Activated naive CD4-positive, alpha-beta T cell (primary cell): Measurements from ENCODE around the gene ITK.

Experiments used
- DNase-seq, 4 experiments: peaks; one replicate each; lab custom pipeline; 2025; lab: John Stamatoyannopoulos, UW

The ITK gene

GRCh38 chr5:157180374-157181264 lies at the start of gene ITK:
TSS of gene ITK (plus strand) at chr5:157180840. CDS start at chr5:157180978, 138 bp downstream.
- no peak for DNase-seq

- no peak for DNase-seq
Observed at GRCh38 chr5:157130925-157131324, 49.7 kb upstream of the ITK start.

DNA sequence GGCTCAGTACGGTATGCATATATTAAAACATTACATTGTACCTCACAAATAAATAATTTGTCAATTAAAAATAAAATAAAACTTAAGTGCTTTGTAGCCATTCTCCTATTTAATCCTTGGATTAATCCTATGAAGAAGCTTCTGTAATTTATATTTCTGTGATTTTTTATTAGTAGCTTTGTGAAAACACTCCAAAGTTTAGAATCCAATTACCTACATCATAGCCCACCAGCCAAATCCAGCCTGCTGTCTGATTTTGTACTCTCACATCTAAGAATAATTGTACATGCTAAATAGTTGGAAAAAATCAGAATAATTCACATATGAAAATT lies 48.4 kb upstream of the ITK start:
- DNase-seq, result no peak

- no peak for DNase-seq
Observed at GRCh38 chr5:157137691-157138090, 42.9 kb upstream of the ITK start.

DNA sequence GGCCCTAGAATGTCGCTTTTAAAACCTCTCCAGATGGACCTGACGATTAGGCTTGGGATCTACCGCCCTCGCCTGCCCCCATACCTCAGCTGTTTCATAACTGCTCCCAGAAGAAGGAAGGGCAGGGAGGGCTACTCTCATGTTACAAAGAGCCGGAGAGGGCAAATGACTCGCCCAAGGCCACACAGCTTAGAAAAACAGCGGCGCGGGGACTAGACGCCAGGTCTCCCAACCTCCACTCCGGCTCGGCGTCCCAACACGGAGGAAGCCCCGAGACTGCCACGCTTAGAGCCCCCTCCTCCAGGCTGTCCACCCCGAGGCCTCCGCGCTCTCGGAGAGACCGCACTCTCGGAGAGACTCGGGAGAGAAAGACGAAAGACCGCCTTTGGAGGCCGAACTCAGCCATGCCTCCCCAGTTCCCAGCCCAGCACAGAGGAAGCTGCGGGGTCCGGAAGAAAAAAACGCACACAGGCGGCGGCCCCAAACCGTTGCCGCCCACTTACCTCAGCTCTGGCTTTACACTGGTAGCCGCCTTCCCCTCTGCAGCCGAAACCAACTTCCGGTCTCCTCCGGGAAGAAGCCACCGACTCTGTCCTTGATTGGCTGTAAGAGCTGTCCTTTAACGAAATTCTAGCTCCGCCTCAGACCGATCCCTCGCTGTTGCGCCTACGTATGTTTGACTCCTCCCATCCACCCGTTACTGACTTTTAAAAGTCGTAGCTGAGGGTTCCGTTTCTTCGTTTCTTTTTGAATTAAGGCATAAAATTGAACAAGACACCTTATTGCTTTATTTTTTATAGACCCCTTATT lies 38.1 kb upstream of the ITK start, which contains the start of gene MED7:
Gene MED7, minus strand, starts transcription at position 549 of the 810 bp plus-strand sequence. CDS start 3,434 bp downstream, outside the sequence.
- DNase-seq, result peak; percentile 62 to 81 (median 72)

- DNase-seq, result peak in 2 of 4 experiments; percentile 16 to 32
Observed at GRCh38 chr5:157143127-157143971, 37.3 kb upstream of the ITK start.

GRCh38 chr5:157148734-157149615 lies 31.7 kb upstream of the ITK start:
- DNase-seq, result peak; percentile 32 to 74 (median 48)

DNA sequence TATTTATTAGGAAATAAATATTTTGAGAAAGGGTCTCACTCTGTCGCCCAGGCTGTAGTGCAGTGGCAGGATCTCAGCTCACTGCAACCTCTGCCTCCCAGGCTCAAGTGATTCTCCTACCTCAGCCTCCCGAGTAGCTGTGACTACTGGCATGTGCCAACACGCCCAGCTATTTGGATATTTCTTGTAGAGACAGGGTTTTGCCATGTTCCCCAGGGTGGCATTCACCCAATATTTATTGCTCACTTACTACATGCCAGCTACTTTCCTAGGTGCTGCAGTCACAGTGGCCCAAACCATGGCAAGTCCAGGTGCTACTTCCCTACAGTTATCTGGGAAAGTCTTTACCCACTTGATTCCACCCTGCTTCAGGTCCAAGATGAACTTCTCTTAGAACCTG lies 29.6 kb upstream of the ITK start:
- no peak for DNase-seq

DNA sequence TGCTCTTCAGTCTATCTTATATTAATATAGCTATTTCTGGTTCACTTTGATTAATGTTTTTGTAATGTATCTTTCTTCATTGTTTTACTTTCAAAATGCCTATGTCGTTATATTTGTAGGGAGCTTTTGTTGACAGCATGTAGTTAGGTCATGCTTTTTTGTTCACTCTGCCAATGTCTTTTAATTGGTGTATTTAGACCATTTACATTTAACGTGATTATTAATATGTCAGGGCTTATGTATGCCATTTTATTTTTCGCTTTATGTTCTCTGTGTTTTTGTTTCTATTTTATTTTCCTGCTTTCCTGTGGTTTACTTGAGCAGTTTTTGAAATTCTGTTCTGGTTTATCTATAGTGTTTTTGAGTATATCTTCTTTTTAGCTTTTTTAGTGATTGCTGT lies 25.3 kb upstream of the ITK start:
- no peak for DNase-seq

DNA sequence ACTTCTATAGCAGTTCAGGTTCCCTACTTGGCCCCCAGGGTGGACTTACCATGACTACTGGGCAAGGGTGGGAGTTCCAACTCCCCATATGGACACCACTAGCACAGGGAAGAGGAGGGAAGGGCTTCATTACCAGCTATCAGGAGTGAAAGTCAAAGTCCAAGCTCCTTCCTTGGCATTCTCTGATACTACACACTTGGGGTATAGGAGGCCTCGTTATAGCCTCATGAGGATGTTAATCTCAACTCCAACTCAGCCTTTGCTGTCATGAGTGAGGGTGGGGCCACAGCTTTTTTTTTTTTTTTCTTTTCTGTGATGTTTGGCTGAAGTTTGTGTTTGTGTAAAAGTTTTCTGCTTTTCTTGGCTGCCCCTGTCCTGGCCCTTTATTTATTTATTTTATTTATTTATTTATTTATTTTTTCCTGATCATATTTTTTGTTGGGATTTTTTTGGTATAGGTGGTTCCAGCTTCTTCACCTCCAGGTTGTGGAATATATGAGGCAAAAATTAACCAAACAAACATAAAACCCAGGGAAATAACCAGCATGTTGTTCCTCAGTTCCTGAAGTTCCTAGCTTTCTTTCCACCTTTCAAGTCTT lies 23.2 kb upstream of the ITK start:
- DNase-seq, result no peak

DNA sequence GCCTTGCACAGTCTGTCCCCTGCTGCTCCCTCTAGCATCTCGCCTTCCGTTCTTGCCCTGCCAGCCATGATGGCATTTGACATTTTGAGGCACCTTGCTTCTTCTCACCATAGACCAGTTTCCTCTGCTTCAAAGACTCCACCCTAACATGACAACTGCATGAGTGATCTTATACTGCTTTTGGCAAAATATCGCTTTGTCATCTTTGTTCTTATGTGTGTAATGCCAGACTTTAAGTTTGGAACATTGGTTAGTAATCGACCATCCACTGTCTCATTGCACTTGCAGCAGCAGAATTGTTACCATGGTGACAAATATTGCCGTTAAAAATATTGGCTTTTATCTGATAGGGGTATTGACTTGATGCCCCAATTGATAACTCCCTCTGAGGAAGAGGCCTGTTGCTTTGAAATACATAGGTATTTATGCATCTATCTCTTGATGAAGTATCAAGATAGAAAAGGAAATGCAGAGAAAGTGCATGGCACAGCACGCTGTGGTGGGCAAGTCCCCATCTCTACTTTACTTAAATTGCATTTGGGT lies 21.4 kb upstream of the ITK start:
- no peak for DNase-seq

- no peak for DNase-seq
Observed at GRCh38 chr5:157160001-157160400, 20.6 kb upstream of the ITK start.

DNA sequence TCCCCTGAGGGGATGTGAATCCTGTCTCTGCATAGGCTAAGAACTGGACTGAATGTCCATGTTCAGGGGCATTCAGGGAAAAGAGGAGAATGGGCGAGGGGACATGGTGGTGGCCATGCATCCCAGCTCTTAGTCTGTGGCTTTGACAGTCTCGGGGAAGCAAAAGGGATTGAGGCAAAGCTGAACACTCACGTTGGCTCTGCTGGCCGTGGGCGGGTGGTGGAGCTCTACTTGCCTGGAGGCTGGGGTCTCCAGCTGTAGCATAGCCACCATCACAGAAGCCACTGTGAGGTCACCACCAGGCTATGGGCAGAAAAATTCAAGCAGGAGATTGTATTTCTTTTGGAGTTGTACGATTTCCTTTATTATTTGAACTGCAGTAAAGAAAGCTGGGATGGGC lies 18.6 kb upstream of the ITK start:
- DNase-seq, result no peak

DNA sequence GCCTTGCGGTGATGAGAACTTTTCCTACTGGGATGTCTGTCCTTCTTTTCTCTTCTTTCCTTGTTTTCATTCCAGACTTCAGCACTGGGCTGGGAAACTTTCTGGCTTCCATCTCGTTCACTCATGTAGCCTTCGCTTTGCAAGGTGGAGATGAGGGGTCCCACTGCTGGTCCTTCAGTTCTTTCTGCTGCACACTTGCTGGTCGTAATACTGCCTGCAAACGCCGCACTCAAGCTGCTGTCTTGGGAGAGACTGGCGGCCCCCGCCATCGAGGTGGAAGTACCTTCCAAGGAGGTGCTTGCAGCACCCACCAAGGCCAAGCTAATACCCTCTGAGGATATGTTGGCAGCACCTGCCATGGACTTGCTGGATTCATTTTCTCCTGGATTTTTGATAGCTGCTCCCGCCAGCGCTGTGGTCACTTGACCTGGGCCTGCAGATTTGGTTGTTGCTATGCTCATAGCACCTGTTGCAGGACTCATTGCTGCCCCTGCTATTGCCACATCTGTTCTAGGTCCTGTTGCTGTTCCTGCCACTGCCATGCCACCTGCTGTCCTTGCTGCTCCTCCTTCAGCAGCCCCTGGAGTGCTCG lies 17.6 kb upstream of the ITK start:
- DNase-seq, result no peak

DNA sequence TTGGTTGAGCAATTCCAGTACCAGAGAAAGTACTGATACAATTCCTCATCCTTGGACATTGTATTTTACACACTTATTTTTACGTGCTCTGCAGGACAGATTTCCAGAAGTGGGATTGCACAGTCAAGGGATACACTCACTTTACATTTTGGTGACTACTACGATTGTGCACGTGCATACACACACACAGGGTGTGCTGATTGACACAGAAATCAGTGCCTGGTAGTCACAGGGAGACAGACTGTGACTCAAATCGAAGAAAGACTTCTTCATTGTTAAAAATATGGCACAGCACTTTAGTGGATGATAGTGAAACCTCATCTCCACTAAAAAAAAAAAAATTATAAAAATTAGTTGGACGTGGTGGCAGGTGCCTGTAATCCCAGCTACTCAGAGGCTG lies 16.1 kb upstream of the ITK start:
- no peak for DNase-seq

GRCh38 chr5:157165261-157165660 lies 15.4 kb upstream of the ITK start:
- DNase-seq, result no peak

DNA sequence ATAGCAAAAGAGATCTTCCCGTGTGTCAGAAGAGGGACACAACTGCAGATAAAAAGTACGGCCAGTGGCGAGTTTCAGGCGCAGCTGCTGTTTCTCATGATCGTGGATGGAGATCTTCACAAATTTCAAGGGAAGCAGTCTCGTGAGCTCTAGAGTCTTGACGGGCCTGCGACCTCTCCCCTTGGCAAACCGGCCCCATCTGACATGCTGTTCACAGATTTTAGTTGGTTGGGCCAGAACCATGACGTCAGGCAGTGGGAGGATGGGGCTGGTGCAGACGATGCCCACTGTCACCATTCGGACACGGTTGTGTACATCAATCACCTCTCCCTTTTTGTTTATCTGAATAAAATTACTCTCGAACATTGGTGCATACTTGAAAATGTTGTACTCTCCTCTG lies 15.0 kb upstream of the ITK start:
- no peak for DNase-seq

DNA sequence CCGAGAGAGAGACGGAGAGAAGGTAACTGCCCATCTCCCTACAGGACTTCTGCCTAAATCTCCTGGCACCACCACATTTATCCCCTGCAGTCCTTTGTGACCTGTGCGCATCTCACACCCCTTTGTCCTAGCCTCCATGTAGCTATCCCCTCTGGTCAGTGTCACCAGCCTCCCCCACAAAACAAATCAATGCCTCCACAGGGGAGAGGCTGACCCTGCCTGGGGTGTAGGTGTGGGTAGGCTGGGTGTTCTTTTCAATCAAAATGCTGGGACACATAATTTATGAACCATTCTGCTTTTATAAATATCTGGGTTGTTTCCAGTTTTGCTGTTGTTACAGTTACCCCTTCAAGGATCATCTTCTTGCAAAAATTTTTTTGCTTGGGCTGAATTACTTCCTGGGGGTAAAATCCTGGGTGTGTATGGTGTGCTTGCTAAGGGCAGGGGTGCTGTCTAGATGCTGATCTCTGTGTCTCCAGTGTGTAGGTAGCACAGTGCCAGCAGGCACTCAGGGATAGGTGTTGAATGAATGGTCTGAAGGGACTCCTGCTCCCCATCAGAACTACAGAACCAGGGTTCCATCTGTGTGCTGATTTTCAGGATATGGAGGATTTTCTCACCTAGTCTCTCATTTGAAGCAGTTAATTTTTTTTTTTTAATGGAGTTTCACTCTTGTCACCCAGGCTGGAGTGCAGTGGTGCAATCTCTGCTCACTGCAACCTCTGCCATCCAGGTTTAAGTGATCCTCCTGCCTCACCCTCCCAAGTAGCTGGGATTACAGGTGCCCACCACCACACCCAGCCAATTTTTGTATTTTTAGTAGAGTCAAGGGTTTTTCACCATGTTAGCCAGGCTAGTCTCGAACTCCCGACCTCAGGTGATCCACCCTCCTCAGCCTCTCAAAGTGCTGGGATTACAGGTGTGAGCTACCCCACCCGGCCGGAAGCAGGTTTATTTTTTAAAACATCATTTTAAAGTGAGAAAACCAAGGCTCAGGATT lies 14.1 kb upstream of the ITK start, which contains the start of gene GARIN3:
Gene GARIN3, minus strand, starts transcription at position 51 of the 1,000 bp plus-strand sequence. CDS start 96 bp downstream, outside the sequence.
- DNase-seq, result no peak

DNA sequence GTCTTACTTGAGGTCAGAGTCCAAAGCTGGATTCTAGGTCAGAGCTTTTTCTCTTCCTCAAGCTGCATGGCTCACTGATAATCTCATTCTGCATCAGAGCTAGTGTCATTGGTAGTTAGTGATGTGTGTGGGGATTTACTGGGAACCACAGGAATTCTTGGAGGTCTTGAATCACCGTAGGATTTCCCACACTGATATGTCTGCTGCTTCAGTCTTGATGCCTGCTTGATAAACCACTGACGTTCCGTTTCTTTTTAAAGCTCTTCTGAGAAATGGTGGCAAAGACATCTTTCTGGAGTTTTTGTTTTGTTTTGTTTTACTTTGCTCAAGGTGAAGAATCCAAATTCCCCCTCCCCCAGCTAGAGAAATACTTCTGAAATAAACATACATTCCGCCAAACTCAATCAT lies 13.4 kb upstream of the ITK start:
- DNase-seq, result no peak
